Neural cell (in vitro differentiated cells): ENCODE results near the gene USP37. TPM values are rescaled to one million over a fixed set of nuclear protein-coding genes. Genes with fewer than 3 reads are reported as not detected.

Experiments used
- H2AFZ ChIP-seq: fragments of 200-600, 300-800 bp; sonication (generic), shearing (Covaris generic); 2 replicates; pipeline ENCODE4 v1.6.0; 2014; ENCODE audit warnings: low read depth, mild to moderate bottlenecking, antibody characterized with exemption, low read length, moderate library complexity
- H3F3A ChIP-seq: fragments of 200-600 bp; shearing (Covaris generic); 2 replicates; pipeline ENCODE4 v1.6.1; 2016; ENCODE audit warnings: mild to moderate bottlenecking, moderate library complexity, mixed read lengths, antibody characterized with exemption, low read length; ENCODE audit not compliant: insufficient read depth, poor library complexity, severe bottlenecking
- H3K27ac ChIP-seq: fragments of 200-600, 300-800 bp; sonication (generic), shearing (Covaris generic); 2 replicates; pipeline ENCODE4 v1.5.1; 2014; ENCODE audit warnings: mild to moderate bottlenecking, low read length, moderate library complexity
- H3K27me3 ChIP-seq: fragments of 300-800, 200-600 bp; sonication (generic), shearing (Covaris generic); 2 replicates; pipeline ENCODE4 v1.6.0; 2014; ENCODE audit warnings: mild to moderate bottlenecking, low read depth, low read length, moderate library complexity; ENCODE audit not compliant: insufficient read depth
- H3K36me3 ChIP-seq: fragments of 300-800, 200-600 bp; sonication (generic), shearing (Covaris generic); 2 replicates; pipeline ENCODE4 v1.5.1; 2014; ENCODE audit warnings: mild to moderate bottlenecking, antibody characterized with exemption, low read length, moderate library complexity; ENCODE audit not compliant: insufficient read depth
- H3K4me2 ChIP-seq: fragments of 300-800, 200-600 bp; sonication (generic), shearing (Covaris generic); 2 replicates; pipeline ENCODE4 v1.6.0; 2014; ENCODE audit warnings: mild to moderate bottlenecking, low read length
- H3K4me3 ChIP-seq: fragments of 300-800, 200-600 bp; sonication (generic), shearing (Covaris generic); 2 replicates; pipeline ENCODE4 v1.5.1; 2014; ENCODE audit warnings: mild to moderate bottlenecking, low read length, moderate library complexity
- H3K79me2 ChIP-seq: fragments of 200-600 bp; shearing (Covaris generic); replicated peaks from 2 replicates; pipeline ENCODE4 v1.6.0; 2014; ENCODE audit warnings: mild to moderate bottlenecking, low read length, moderate library complexity; ENCODE audit not compliant: insufficient read depth
- H3K9ac ChIP-seq: fragments of 300-800, 200-600 bp; sonication (generic), shearing (Covaris generic); 2 replicates; pipeline ENCODE4 v1.6.1; 2016; ENCODE audit warnings: mild to moderate bottlenecking, low read length, mixed read lengths
- H3K9me2 ChIP-seq: fragments of 200-600 bp; shearing (Covaris generic); 2 replicates; pipeline ENCODE4 v1.6.1; 2016; ENCODE audit warnings: mild to moderate bottlenecking, low read length, mixed read lengths; ENCODE audit not compliant: insufficient read depth
- H3K9me3 ChIP-seq: fragments of 200-600, 300-800 bp; sonication (generic), shearing (Covaris generic); 2 replicates; pipeline ENCODE4 v1.6.1; 2016; ENCODE audit warnings: mild to moderate bottlenecking, mixed run types, low read length, moderate library complexity, mixed read lengths
- H4K20me1 ChIP-seq: fragments of 200-600 bp; shearing (Covaris generic); 2 replicates; pipeline ENCODE4 v1.6.1; 2016; ENCODE audit warnings: mild to moderate bottlenecking, mixed run types; ENCODE audit not compliant: insufficient read depth
- EP300 ChIP-seq: fragments of 450-650 bp; conservative IDR thresholded peaks from 2 replicates; pipeline ENCODE4 v1.6.1; 2014; ENCODE audit warnings: antibody characterized with exemption, mild to moderate bottlenecking, moderate library complexity; ENCODE audit not compliant: poor library complexity, severe bottlenecking
- EZH2 ChIP-seq: fragments of 200-600, 300-800 bp; shearing (Covaris generic), sonication (generic); IDR thresholded peaks from 2 replicates; pipeline ENCODE4 v1.6.1; 2014; ENCODE audit warnings: antibody characterized with exemption, low read length, borderline replicate concordance, mild to moderate bottlenecking; ENCODE audit not compliant: insufficient read depth, poor library complexity, severe bottlenecking
- MXI1 ChIP-seq: fragments of 450-650 bp; conservative IDR thresholded peaks from 2 replicates; pipeline ENCODE4 v1.6.1; 2014; ENCODE audit warnings: antibody characterized with exemption, mild to moderate bottlenecking; ENCODE audit not compliant: poor library complexity, severe bottlenecking
- POLR2AphosphoS5 ChIP-seq: IDR thresholded peaks from 2 replicates; pipeline ENCODE4 v1.6.1; 2012
- RAD21 ChIP-seq: fragments of 450-650 bp; conservative IDR thresholded peaks from 2 replicates; pipeline ENCODE4 v1.6.1; 2014; ENCODE audit warnings: antibody characterized with exemption, mild to moderate bottlenecking, moderate library complexity
- SMC3 ChIP-seq: fragments of 450-650 bp; conservative IDR thresholded peaks from 2 replicates; pipeline ENCODE4 v1.6.1; 2014; ENCODE audit warnings: antibody characterized with exemption, mild to moderate bottlenecking, moderate library complexity; ENCODE audit not compliant: poor library complexity
- TAF1 ChIP-seq: IDR thresholded peaks from 2 replicates; pipeline ENCODE4 v1.6.1; 2012; ENCODE audit warnings: low read depth
- polyA plus RNA-seq: library from polyadenylated mRNA; depleted of rRNA; stranded (reverse); fragments of >200 nt; gene quantifications from 2 replicates; pipeline ENCODE4 v1.2.3, GENCODE V29; 2014
- TF ChIP-seq, protein P1 (sequence below): fragments of 450-650 bp; IDR thresholded peaks from 2 replicates; pipeline ENCODE4 v1.5.1; 2014; ENCODE audit warnings: antibody characterized with exemption, mild to moderate bottlenecking, moderate library complexity; ENCODE audit not compliant: poor library complexity, severe bottlenecking
- TF ChIP-seq, protein P2 (sequence below): IDR thresholded peaks from 2 replicates; pipeline ENCODE4 v1.6.1; 2012; ENCODE audit warnings: borderline replicate concordance

USP37 gene
- polyA plus RNA-seq, 1 donor from 2014 or later, result 16.5 TPM

DNA sequence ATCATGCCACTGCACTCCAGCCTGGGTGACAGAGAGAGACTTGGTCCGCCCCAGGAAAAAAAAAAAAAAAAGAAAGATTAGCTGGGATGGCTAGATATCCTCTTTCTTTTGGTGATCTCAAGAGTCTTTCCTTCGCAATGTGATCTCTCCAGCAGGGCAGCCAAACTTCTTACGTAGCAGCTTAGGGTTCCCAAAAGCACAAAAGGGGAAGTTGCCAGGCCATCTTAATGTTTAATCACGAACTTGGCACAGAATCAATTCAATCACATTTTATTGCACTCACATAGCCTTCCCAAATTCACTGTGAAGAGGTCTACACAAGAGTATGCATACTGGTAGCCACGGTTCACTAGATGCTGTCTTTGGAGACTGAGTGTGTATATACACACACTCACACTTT lies 96.2 kb downstream of the USP37 start:
- Histone ChIP-seq H3K36me3 (no peaks in the 10 kb centered on the region), H4K20me1 (no peaks in the 10 kb centered on the region), H3K9me2 (no peaks in the 10 kb centered on the region), H3K9me3 (no peaks in the 10 kb centered on the region), H3K4me2 (no peak overlapping the region), H3F3A (no peaks in the 10 kb centered on the region), H3K79me2 (no peaks in the 10 kb centered on the region), H2AFZ (no peak overlapping the region), H3K27ac (no peak overlapping the region), H3K4me3 (no peak overlapping the region), H3K27me3 (no peaks in the 10 kb centered on the region), H3K9ac (no peak overlapping the region)
- TF ChIP-seq, protein P1, sequence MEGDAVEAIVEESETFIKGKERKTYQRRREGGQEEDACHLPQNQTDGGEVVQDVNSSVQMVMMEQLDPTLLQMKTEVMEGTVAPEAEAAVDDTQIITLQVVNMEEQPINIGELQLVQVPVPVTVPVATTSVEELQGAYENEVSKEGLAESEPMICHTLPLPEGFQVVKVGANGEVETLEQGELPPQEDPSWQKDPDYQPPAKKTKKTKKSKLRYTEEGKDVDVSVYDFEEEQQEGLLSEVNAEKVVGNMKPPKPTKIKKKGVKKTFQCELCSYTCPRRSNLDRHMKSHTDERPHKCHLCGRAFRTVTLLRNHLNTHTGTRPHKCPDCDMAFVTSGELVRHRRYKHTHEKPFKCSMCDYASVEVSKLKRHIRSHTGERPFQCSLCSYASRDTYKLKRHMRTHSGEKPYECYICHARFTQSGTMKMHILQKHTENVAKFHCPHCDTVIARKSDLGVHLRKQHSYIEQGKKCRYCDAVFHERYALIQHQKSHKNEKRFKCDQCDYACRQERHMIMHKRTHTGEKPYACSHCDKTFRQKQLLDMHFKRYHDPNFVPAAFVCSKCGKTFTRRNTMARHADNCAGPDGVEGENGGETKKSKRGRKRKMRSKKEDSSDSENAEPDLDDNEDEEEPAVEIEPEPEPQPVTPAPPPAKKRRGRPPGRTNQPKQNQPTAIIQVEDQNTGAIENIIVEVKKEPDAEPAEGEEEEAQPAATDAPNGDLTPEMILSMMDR, result no peak
- TF ChIP-seq SMC3 (no peak), POLR2AphosphoS5 (no peak), RAD21 (no peak), EZH2 (no peak), TAF1 (no peak), EP300 (no peak), MXI1 (no peak)
- TF ChIP-seq, protein P2, sequence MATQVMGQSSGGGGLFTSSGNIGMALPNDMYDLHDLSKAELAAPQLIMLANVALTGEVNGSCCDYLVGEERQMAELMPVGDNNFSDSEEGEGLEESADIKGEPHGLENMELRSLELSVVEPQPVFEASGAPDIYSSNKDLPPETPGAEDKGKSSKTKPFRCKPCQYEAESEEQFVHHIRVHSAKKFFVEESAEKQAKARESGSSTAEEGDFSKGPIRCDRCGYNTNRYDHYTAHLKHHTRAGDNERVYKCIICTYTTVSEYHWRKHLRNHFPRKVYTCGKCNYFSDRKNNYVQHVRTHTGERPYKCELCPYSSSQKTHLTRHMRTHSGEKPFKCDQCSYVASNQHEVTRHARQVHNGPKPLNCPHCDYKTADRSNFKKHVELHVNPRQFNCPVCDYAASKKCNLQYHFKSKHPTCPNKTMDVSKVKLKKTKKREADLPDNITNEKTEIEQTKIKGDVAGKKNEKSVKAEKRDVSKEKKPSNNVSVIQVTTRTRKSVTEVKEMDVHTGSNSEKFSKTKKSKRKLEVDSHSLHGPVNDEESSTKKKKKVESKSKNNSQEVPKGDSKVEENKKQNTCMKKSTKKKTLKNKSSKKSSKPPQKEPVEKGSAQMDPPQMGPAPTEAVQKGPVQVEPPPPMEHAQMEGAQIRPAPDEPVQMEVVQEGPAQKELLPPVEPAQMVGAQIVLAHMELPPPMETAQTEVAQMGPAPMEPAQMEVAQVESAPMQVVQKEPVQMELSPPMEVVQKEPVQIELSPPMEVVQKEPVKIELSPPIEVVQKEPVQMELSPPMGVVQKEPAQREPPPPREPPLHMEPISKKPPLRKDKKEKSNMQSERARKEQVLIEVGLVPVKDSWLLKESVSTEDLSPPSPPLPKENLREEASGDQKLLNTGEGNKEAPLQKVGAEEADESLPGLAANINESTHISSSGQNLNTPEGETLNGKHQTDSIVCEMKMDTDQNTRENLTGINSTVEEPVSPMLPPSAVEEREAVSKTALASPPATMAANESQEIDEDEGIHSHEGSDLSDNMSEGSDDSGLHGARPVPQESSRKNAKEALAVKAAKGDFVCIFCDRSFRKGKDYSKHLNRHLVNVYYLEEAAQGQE, result no peak

DNA sequence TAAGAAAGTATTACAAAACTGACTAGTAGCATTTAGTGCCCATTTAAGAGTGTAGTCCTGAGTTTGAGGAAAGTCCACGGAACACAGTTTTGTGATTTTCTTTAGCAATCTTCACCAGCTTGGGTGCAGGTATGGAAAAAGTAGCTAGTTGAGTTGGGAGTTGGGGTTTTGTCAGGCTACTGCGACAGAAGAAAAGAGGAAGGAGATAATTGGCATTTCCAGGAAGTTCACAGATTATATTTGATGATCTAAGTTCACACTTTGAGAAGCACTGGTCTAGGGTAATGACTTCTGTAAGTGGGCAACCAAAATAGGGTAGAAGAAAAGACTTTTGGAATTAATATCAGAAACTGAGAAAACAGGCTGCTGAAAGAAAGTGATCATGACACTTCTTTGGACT lies 97.1 kb downstream of the USP37 start:
- Histone ChIP-seq H3K27ac (no peak overlapping the region), H2AFZ (no peak overlapping the region), H3K27me3 (no peaks in the 10 kb centered on the region), H3K36me3 (no peaks in the 10 kb centered on the region), H4K20me1 (no peaks in the 10 kb centered on the region), H3K9me3 (no peaks in the 10 kb centered on the region), H3K4me3 (no peak overlapping the region), H3K4me2 (no peak overlapping the region), H3K79me2 (no peaks in the 10 kb centered on the region), H3K9ac (no peak overlapping the region), H3K9me2 (no peaks in the 10 kb centered on the region), H3F3A (no peaks in the 10 kb centered on the region)
- TF ChIP-seq, protein P2, result no peak
- TF ChIP-seq EZH2, result no peak
- no peak for TF ChIP-seq POLR2AphosphoS5
- TF ChIP-seq TAF1, result no peak
- TF ChIP-seq, protein P1, result no peak
- no peak for TF ChIP-seq EP300
- no peak for TF ChIP-seq RAD21
- no peak for TF ChIP-seq SMC3
- TF ChIP-seq MXI1, result no peak
